ENCODE data around the gene CHCHD10. TPM values are rescaled to one million over a fixed set of nuclear protein-coding genes. Genes with fewer than 3 reads are reported as not detected.

The CHCHD10 gene
- total and polyA plus RNA-seq, 2 of the 8 experiments (the other 6 are each of a cell fraction or from before 2014, with no cell fraction given): 58.3 to 94.5 TPM

- no peak for TF ChIP-seq FOSL1 (IDR thresholded peaks at IDR 0.05; ENCODE audit: insufficient read depth, low read depth, low read length)
- TF ChIP-seq EZH2 (IDR thresholded peaks at IDR 0.05; ENCODE audit: low read depth, low read length, severe bottlenecking): no peak
Observed at GRCh38 chr22:23742505-23743264, 25.1 kb downstream of the CHCHD10 start (continued).
